Mesothelial cell of epicardium (in vitro differentiated cells): Measurements from ENCODE around the gene MROH7. TPM values are rescaled to one million over a fixed set of nuclear protein-coding genes. Genes with fewer than 3 reads are reported as not detected.

Experiments used
- DNase-seq, 2 experiments: peaks; one replicate each; pipeline ENCODE4 v3.0.0; 2021; ENCODE audit warnings: low spot score in 2 of 2; ENCODE audit not compliant: unreplicated experiment in 2 of 2
- H3K27ac Mint-ChIP-seq: 2 replicates; pipeline ENCODE4 v1.8.0; 2021; ENCODE audit warnings: mixed read lengths
- H3K27me3 Mint-ChIP-seq: 2 replicates; pipeline ENCODE4 v1.8.0; 2021; ENCODE audit warnings: low read depth, mixed read lengths
- H3K36me3 Mint-ChIP-seq: 2 replicates; pipeline ENCODE4 v1.8.0; 2021; ENCODE audit warnings: mixed read lengths
- H3K4me1 Mint-ChIP-seq: 2 replicates; pipeline ENCODE4 v1.8.0; 2021; ENCODE audit warnings: mixed read lengths
- H3K4me3 Mint-ChIP-seq: 2 replicates; pipeline ENCODE4 v1.8.0; 2021; ENCODE audit warnings: mild to moderate bottlenecking, moderate library complexity, mixed read lengths
- H3K9me3 Mint-ChIP-seq: 2 replicates; pipeline ENCODE4 v1.8.0; 2021; ENCODE audit warnings: mixed read lengths
- total RNA-seq: library from RNA; stranded (reverse); gene quantifications from 3 replicates; pipeline ENCODE4 v1.2.1, GENCODE V29; 2021
- TF ChIP-seq, protein P1 (sequence below): fragments of 200-600 bp; sonication (generic); IDR thresholded peaks from one replicate; pipeline ENCODE4 v1.5.0; 2021; ENCODE audit warnings: antibody characterized with exemption; ENCODE audit not compliant: unreplicated experiment

The MROH7 gene
- total RNA-seq, 1 donor from 2014 or later: 4.3 TPM

DNA sequence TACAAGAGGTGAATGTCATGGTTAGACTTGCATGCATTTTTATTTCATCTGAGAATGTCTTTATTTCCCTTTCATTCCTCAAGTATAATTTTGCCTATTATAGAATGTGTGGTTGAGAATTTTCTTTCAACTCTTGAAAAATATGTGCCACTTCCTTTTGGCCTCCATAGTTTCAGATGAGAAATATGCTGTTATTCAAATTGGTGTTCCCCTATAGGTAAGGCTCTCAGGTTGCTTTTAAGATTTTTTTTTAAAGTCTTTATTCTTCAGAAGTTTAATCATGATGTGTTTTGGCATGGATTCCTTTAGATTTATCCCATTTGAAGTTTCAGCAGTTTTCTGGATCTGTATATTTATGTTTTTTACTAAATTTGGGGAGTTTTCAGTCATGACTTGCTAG is 2.1 kb downstream of the MROH7 start:
- no peak overlapping the region for H3K4me3 Mint-ChIP-seq
- H3K36me3 Mint-ChIP-seq: peaks cover 6% of the 10 kb centered on the region
- H3K4me1 Mint-ChIP-seq: peaks cover 4% of the 10 kb centered on the region
- H3K9me3 Mint-ChIP-seq: peaks cover 7% of the 10 kb centered on the region
- no peak for DNase-seq
- no peak overlapping the region for H3K27ac Mint-ChIP-seq
- peaks cover 3% of the 10 kb centered on the region for H3K27me3 Mint-ChIP-seq
- TF ChIP-seq, protein P1, sequence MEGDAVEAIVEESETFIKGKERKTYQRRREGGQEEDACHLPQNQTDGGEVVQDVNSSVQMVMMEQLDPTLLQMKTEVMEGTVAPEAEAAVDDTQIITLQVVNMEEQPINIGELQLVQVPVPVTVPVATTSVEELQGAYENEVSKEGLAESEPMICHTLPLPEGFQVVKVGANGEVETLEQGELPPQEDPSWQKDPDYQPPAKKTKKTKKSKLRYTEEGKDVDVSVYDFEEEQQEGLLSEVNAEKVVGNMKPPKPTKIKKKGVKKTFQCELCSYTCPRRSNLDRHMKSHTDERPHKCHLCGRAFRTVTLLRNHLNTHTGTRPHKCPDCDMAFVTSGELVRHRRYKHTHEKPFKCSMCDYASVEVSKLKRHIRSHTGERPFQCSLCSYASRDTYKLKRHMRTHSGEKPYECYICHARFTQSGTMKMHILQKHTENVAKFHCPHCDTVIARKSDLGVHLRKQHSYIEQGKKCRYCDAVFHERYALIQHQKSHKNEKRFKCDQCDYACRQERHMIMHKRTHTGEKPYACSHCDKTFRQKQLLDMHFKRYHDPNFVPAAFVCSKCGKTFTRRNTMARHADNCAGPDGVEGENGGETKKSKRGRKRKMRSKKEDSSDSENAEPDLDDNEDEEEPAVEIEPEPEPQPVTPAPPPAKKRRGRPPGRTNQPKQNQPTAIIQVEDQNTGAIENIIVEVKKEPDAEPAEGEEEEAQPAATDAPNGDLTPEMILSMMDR: no peak

DNA sequence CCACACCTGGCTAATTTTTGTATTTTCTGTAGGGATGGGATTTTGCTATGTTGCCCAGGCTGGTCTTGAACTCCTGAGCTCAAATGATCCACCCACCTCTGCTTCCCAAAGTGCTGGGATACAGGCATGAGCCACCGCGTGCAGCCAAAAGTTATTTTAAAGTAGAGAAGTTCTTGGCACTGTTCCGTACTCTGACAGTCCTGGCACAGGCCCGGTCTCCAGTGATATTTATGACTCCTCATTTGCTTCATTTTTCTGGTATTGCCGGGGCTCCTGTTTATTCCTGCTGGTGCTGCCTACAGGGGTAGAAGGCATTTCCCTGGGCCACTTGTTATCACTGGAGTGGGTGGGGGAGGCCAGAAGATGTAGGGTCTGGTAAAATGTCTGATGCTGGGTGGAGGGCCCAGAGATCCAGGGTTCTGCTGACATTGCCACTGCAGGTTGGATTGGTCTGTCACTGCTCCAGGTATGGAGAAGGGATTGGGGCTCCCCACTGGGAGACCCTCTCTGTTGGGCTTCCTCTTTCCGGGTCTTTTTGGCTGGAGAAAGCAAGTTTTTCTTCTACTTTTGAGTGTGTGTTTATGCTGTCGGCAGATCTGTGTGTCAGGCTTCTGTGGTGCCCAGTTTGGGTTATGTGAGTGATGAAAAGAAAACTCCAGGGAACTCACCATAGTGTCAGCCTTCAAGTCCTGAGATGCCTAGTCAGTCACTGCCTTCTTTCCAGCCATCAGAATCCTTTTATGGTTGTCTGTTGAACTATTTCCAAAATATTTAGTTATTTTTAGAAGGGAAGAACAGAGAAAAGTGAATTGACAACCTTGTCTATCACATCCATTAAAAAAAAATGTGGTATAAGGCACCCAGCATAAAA is 4.5 kb downstream of the MROH7 start:
- Mint-ChIP-seq H3K27ac (no peak overlapping the region), H3K9me3 (peaks cover 7% of the 10 kb centered on the region), H3K27me3 (peaks cover 13% of the 10 kb centered on the region), H3K4me3 (no peak overlapping the region), H3K4me1 (peaks cover 1% of the 10 kb centered on the region), H3K36me3 (peaks cover 6% of the 10 kb centered on the region)
- TF ChIP-seq, protein P1: no peak
- no peak for DNase-seq

DNA sequence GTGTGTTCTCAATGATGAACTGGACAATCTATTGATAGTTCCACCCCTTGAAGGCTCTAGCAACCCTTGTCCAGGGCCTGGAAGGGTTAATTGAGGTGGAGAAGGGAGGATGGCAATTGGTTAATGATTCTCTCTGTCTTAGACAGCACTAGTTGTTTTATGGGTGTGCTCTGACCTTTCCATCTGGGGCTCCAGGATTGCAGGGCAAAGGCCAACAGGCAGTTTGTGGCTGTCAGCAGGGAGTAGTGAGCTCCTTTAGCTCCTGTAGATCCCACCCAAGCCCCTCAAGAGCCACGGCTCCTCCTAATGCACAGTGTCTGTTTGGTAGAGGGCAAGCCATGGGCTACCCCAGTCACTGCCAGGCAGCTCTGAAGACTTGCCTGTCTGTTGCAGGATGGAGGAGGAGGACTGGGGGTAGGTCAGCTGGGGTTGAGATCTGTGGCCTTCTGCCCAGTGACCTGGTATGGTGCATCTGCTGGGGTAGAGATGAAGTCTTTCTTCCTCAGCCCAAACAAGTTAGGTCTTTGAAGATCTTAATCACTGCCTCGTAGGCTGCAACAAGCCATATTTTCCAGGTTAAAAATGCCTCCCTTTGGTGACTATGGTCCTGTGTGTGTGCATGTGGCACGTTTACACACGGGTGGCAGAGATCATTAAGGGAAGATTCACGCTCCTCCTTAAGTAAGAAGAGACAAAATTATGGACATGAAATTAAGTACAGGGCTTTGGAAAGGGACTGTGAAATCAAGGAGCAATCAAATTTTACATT is 7.7 kb downstream of the MROH7 start:
- Mint-ChIP-seq H3K36me3 (no peaks in the 10 kb centered on the region), H3K9me3 (no peaks in the 10 kb centered on the region), H3K27ac (no peak overlapping the region), H3K4me3 (no peak overlapping the region), H3K27me3 (peaks cover 14% of the 10 kb centered on the region), H3K4me1 (no peaks in the 10 kb centered on the region)
- DNase-seq: no peak
- TF ChIP-seq, protein P1: no peak

DNA sequence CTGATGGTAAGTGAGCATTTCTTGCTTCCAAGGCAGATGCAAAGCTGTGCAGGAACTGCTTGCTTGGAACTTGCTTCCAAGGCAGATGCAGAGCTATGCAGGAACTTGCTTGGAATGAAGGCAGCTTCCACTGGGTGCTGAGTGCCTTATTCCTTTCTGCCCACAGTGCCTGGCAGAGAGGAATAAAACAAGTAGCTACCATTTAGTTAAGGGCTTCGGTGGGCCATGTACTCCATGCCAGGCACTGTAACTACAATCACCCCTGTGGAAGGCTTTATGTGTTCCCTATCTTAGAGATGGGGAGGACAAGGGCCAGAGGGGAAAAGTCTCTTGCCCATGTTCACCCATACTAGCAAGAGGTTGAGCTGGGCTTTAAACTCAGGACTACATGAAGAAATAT is 8.3 kb downstream of the MROH7 start:
- DNase-seq: no peak
- H3K27ac Mint-ChIP-seq: no peak overlapping the region
- no peak overlapping the region for H3K4me3 Mint-ChIP-seq
- H3K9me3 Mint-ChIP-seq: no peaks in the 10 kb centered on the region
- H3K36me3 Mint-ChIP-seq: no peaks in the 10 kb centered on the region
- TF ChIP-seq, protein P1: no peak
- peaks cover 14% of the 10 kb centered on the region for H3K27me3 Mint-ChIP-seq
- no peaks in the 10 kb centered on the region for H3K4me1 Mint-ChIP-seq

DNA sequence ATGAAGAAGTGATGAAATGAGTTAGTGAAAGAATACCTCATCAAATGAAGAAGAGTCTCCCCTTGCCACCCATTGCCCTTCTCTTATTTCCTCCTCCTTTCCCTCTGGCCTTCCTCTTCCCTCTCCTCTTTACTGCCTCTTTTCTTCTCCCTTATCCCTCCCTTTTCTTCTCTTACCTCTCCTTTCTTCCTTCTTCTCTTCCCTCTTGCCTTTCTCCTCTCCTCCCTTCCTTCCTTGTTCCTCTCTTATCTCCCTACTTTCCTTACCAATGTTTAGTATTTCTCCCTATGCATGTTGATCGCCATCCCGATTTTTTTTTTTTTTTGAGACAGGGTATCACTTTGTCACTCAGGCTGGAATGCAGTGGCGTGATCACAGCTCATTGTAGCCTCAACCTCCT is 8.8 kb downstream of the MROH7 start:
- no peaks in the 10 kb centered on the region for H3K36me3 Mint-ChIP-seq
- no peak overlapping the region for H3K4me3 Mint-ChIP-seq
- no peaks in the 10 kb centered on the region for H3K9me3 Mint-ChIP-seq
- peaks cover 14% of the 10 kb centered on the region for H3K27me3 Mint-ChIP-seq
- no peak overlapping the region for H3K27ac Mint-ChIP-seq
- DNase-seq: no peak
- TF ChIP-seq, protein P1: no peak
- no peaks in the 10 kb centered on the region for H3K4me1 Mint-ChIP-seq
